NT2/D1 (cell line): Measurements from ENCODE around the gene LFNG.

Source experiments
- SUZ12 ChIP-seq: IDR thresholded peaks from 2 replicates; pipeline ENCODE4 v1.6.1; 2011; ENCODE audit not compliant: insufficient read length, insufficient read depth; ENCODE audit errors: extremely low read depth
- YY1 ChIP-seq: IDR thresholded peaks from 2 replicates; pipeline ENCODE4 v1.6.1; 2011; ENCODE audit not compliant: insufficient read length, insufficient read depth
- ZNF274 ChIP-seq: IDR thresholded peaks from 2 replicates; pipeline ENCODE4 v1.6.1; 2011; ENCODE audit warnings: mild to moderate bottlenecking, low read depth, low read length

DNA sequence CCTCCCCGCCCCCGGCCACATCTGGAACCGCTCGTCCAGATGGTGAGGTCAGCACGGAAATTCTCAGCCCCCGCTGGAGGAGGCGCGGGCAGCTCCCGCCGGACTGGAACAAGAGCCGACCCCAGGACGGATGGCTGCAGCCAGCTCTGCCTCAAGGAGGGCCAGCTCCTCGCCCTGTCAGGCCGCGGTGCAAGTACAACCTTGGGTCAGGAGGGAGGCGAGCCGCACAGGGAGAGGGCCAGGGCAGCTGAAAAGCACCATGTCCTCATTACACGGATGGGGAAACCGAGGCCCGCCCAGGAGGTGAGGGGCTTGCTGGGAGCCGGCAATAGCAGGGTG lies 39.5 kb upstream of the LFNG start:
- TF ChIP-seq YY1 (no peak), SUZ12 (no peak), ZNF274 (no peak)
